ENCODE measurements around the gene PDK2. TPM values are rescaled to one million over a fixed set of nuclear protein-coding genes. Genes with fewer than 3 reads are reported as not detected.

The PDK2 gene
- total RNA-seq, 2 experiments from 2014 or later: 24.1 to 26.4 TPM

GRCh38 chr17:50091918-50092285 lies 3.2 kb upstream of the PDK2 start:
- no peaks in the 10 kb centered on the region for H3K36me3 Mint-ChIP-seq
- H3K4me3 Mint-ChIP-seq: no peak overlapping the region
- H3K4me1 Mint-ChIP-seq: peaks cover 9% of the 10 kb centered on the region
- DNase-seq: no peak
- H3K9me3 Mint-ChIP-seq: no peaks in the 10 kb centered on the region
- no peak overlapping the region for H3K27ac Mint-ChIP-seq
- H3K27me3 Mint-ChIP-seq: peaks cover 2% of the 10 kb centered on the region
- POLR2A ChIA-PET: interaction anchor here (0.6 to 1.1 kb wide), 3 partner anchors 10 to 136 kb away, joined by 3 to 5 read pairs (median 4); partner anchors contain the start of gene PPP1R9B
- no peak for ATAC-seq (ENCODE audit: low read depth)

- no peak for ATAC-seq (ENCODE audit: low read depth)
- POLR2A ChIA-PET: interaction anchor here (1.1 to 2.0 kb wide), 2 partner anchors 12 to 37 kb away, joined by 3 to 14 read pairs; partner anchors contain the start of gene ITGA3
- Mint-ChIP-seq H3K27me3 (peaks cover 2% of the 10 kb centered on the region), H3K4me3 (no peak overlapping the region), H3K27ac (no peak overlapping the region), H3K4me1 (peaks cover 9% of the 10 kb centered on the region), H3K9me3 (no peaks in the 10 kb centered on the region), H3K36me3 (no peaks in the 10 kb centered on the region)
- no peak for DNase-seq
Observed at GRCh38 chr17:50093246-50093645, 1.9 kb upstream of the PDK2 start.

- H3K4me3 Mint-ChIP-seq: peak overlapping the region; percentile 90
- H3K36me3 Mint-ChIP-seq: no peaks in the 10 kb centered on the region
- DNase-seq (no peak), ATAC-seq (ENCODE audit: low read depth) (no peak)
- peaks cover 2% of the 10 kb centered on the region for H3K27me3 Mint-ChIP-seq
- H3K9me3 Mint-ChIP-seq: no peaks in the 10 kb centered on the region
- H3K4me1 Mint-ChIP-seq: peaks cover 9% of the 10 kb centered on the region
- POLR2A ChIA-PET: interaction anchor here (0.5 to 2.0 kb wide), 5 partner anchors 37 to 861 kb away, joined by 3 to 14 read pairs (median 4); partner anchors contain the start of gene ITGA3
- H3K27ac Mint-ChIP-seq: no peak overlapping the region
Observed at GRCh38 chr17:50093807-50094206, 1.3 kb upstream of the PDK2 start.

GRCh38 chr17:50094243-50094752 lies 853 bp upstream of the PDK2 start:
- DNase-seq (peak; percentile 93), ATAC-seq (ENCODE audit: low read depth) (peak; percentile 26)
- H3K4me1 Mint-ChIP-seq: peaks cover 9% of the 10 kb centered on the region
- POLR2A ChIA-PET: interaction anchor here (0.5 to 2.0 kb wide), 7 partner anchors 19 to 862 kb away, joined by 3 to 14 read pairs (median 4); partner anchors contain the start of gene ITGA3
- peak overlapping the region; percentile 90 for H3K4me3 Mint-ChIP-seq
- H3K9me3 Mint-ChIP-seq: no peaks in the 10 kb centered on the region
- no peaks in the 10 kb centered on the region for H3K36me3 Mint-ChIP-seq
- H3K27ac Mint-ChIP-seq: peak overlapping the region; percentile 92
- H3K27me3 Mint-ChIP-seq: peaks cover 2% of the 10 kb centered on the region

GRCh38 chr17:50095626-50096037 lies 481 bp downstream of the PDK2 start:
- H3K9me3 Mint-ChIP-seq: no peaks in the 10 kb centered on the region
- peaks cover 2% of the 10 kb centered on the region for H3K27me3 Mint-ChIP-seq
- peaks cover 16% of the 10 kb centered on the region for H3K4me1 Mint-ChIP-seq
- peak overlapping the region; percentile 90 for H3K4me3 Mint-ChIP-seq
- H3K27ac Mint-ChIP-seq: peak overlapping the region; percentile 92
- H3K36me3 Mint-ChIP-seq: no peaks in the 10 kb centered on the region
- POLR2A ChIA-PET: interaction anchor here (0.6 to 0.9 kb wide), 2 partner anchors 115 to 419 kb away, joined by 3 read pairs; no protein-coding TSS in a partner anchor
- ATAC-seq (ENCODE audit: low read depth): no peak
- no peak for DNase-seq

GRCh38 chr17:50096092-50096491 lies 941 bp downstream of the PDK2 start:
- Mint-ChIP-seq H3K27ac (peak overlapping the region; percentile 92), H3K36me3 (no peaks in the 10 kb centered on the region), H3K9me3 (no peaks in the 10 kb centered on the region), H3K27me3 (peaks cover 2% of the 10 kb centered on the region), H3K4me1 (peaks cover 16% of the 10 kb centered on the region), H3K4me3 (peak overlapping the region; percentile 90)
- POLR2A ChIA-PET: interaction anchor here (0.6 to 0.9 kb wide), 2 partner anchors 115 to 420 kb away, joined by 3 read pairs; no protein-coding TSS in a partner anchor
- ATAC-seq (ENCODE audit: low read depth): no peak
- DNase-seq: no peak

GRCh38 chr17:50096758-50097157 lies 1.6 kb downstream of the PDK2 start:
- DNase-seq: no peak
- peaks cover 2% of the 10 kb centered on the region for H3K27me3 Mint-ChIP-seq
- no peaks in the 10 kb centered on the region for H3K36me3 Mint-ChIP-seq
- POLR2A ChIA-PET: no interaction called here
- peak overlapping the region; percentile 32 for H3K27ac Mint-ChIP-seq
- H3K4me3 Mint-ChIP-seq: no peak overlapping the region
- ATAC-seq (ENCODE audit: low read depth): no peak
- H3K9me3 Mint-ChIP-seq: no peaks in the 10 kb centered on the region
- peaks cover 16% of the 10 kb centered on the region for H3K4me1 Mint-ChIP-seq

GRCh38 chr17:50097455-50097854 lies 2.3 kb downstream of the PDK2 start:
- Mint-ChIP-seq H3K36me3 (no peaks in the 10 kb centered on the region), H3K4me1 (peaks cover 16% of the 10 kb centered on the region), H3K4me3 (no peak overlapping the region), H3K27me3 (peaks cover 2% of the 10 kb centered on the region), H3K27ac (no peak overlapping the region), H3K9me3 (no peaks in the 10 kb centered on the region)
- POLR2A ChIA-PET: no interaction called here
- ATAC-seq (ENCODE audit: low read depth) (no peak), DNase-seq (no peak)

- peaks cover 2% of the 10 kb centered on the region for H3K27me3 Mint-ChIP-seq
- no peak overlapping the region for H3K4me3 Mint-ChIP-seq
- no peak overlapping the region for H3K27ac Mint-ChIP-seq
- peaks cover 16% of the 10 kb centered on the region for H3K4me1 Mint-ChIP-seq
- POLR2A ChIA-PET: no interaction called here
- no peaks in the 10 kb centered on the region for H3K9me3 Mint-ChIP-seq
- DNase-seq (no peak), ATAC-seq (ENCODE audit: low read depth) (no peak)
- no peaks in the 10 kb centered on the region for H3K36me3 Mint-ChIP-seq
Observed at GRCh38 chr17:50097926-50098325, 2.8 kb downstream of the PDK2 start.

GRCh38 chr17:50098583-50098982 lies 3.4 kb downstream of the PDK2 start:
- POLR2A ChIA-PET: no interaction called here
- no peak overlapping the region for H3K27ac Mint-ChIP-seq
- H3K36me3 Mint-ChIP-seq: no peaks in the 10 kb centered on the region

GRCh38 chr17:50099003-50099402 lies 3.9 kb downstream of the PDK2 start:
- no peak overlapping the region for H3K4me3 Mint-ChIP-seq
- H3K27ac Mint-ChIP-seq: no peak overlapping the region
- no peaks in the 10 kb centered on the region for H3K27me3 Mint-ChIP-seq
- peaks cover 16% of the 10 kb centered on the region for H3K4me1 Mint-ChIP-seq
- POLR2A ChIA-PET: no interaction called here
- H3K36me3 Mint-ChIP-seq: no peaks in the 10 kb centered on the region
- H3K9me3 Mint-ChIP-seq: no peaks in the 10 kb centered on the region
- DNase-seq (no peak), ATAC-seq (ENCODE audit: low read depth) (no peak)

More at GRCh38 chr17:50098583-50098982, 3.4 kb downstream of the PDK2 start:
- H3K27me3 Mint-ChIP-seq: no peaks in the 10 kb centered on the region
- H3K4me1 Mint-ChIP-seq: peaks cover 16% of the 10 kb centered on the region
- no peaks in the 10 kb centered on the region for H3K9me3 Mint-ChIP-seq
- DNase-seq (no peak), ATAC-seq (ENCODE audit: low read depth) (no peak)
- no peak overlapping the region for H3K4me3 Mint-ChIP-seq

GRCh38 chr17:50100480-50100883 lies 5.3 kb downstream of the PDK2 start:
- no peaks in the 10 kb centered on the region for H3K36me3 Mint-ChIP-seq
- H3K27ac Mint-ChIP-seq: no peak overlapping the region
- H3K4me3 Mint-ChIP-seq: no peak overlapping the region
- ATAC-seq (ENCODE audit: low read depth) (no peak), DNase-seq (no peak)
- POLR2A ChIA-PET: no interaction called here
- peaks cover 13% of the 10 kb centered on the region for H3K4me1 Mint-ChIP-seq
- no peaks in the 10 kb centered on the region for H3K9me3 Mint-ChIP-seq
- H3K27me3 Mint-ChIP-seq: no peaks in the 10 kb centered on the region

- H3K27me3 Mint-ChIP-seq: no peaks in the 10 kb centered on the region
- no peaks in the 10 kb centered on the region for H3K36me3 Mint-ChIP-seq
- H3K27ac Mint-ChIP-seq: no peak overlapping the region
- no peak for DNase-seq
- ATAC-seq (ENCODE audit: low read depth): no peak
- POLR2A ChIA-PET: no interaction called here
- H3K4me3 Mint-ChIP-seq: no peak overlapping the region
- H3K4me1 Mint-ChIP-seq: peaks cover 8% of the 10 kb centered on the region
- H3K9me3 Mint-ChIP-seq: no peaks in the 10 kb centered on the region
Observed at GRCh38 chr17:50100921-50101345, 5.8 kb downstream of the PDK2 start.

GRCh38 chr17:50101346-50102163 lies 6.4 kb downstream of the PDK2 start:
- POLR2A ChIA-PET: no interaction called here
- Mint-ChIP-seq H3K36me3 (no peaks in the 10 kb centered on the region), H3K27ac (no peak overlapping the region), H3K27me3 (no peaks in the 10 kb centered on the region), H3K4me1 (peaks cover 7% of the 10 kb centered on the region), H3K9me3 (no peaks in the 10 kb centered on the region), H3K4me3 (no peak overlapping the region)
- DNase-seq (no peak), ATAC-seq (ENCODE audit: low read depth) (no peak)
